HepG2 (cell line): ENCODE data around the gene UBE2N. TPM values are rescaled to one million over a fixed set of nuclear protein-coding genes. Genes with fewer than 3 reads are reported as not detected.

ENCODE experiments used
- CHCHD3 ChIP-seq: sonication (generic); formaldehyde crosslinking; IDR thresholded peaks from 2 replicates; pipeline ENCODE4 v1.8.0; 2022; ENCODE audit warnings: mild to moderate bottlenecking, missing genetic modification reagents, moderate library complexity
- GLI4 ChIP-seq: sonication (generic); formaldehyde crosslinking; IDR thresholded peaks from 2 replicates; pipeline ENCODE4 v1.5.1; 2020; ENCODE audit warnings: missing genetic modification reagents, mild to moderate bottlenecking, moderate library complexity, borderline replicate concordance
- HES4 ChIP-seq: sonication (generic); formaldehyde crosslinking; IDR thresholded peaks from 2 replicates; pipeline ENCODE4 v1.9.0; 2021; ENCODE audit warnings: mild to moderate bottlenecking, missing genetic modification reagents, borderline replicate concordance
- HOXA3 ChIP-seq: sonication (generic); formaldehyde crosslinking; IDR thresholded peaks from 2 replicates; pipeline ENCODE4 v1.5.0; 2020; ENCODE audit warnings: missing genetic modification reagents
- HOXD1 ChIP-seq: sonication (generic); formaldehyde crosslinking; IDR thresholded peaks from 2 replicates; pipeline ENCODE4 v1.5.0; 2020; ENCODE audit warnings: missing genetic modification reagents
- PLRG1 ChIP-seq: fragments of 450-650 bp; conservative IDR thresholded peaks from 2 replicates; pipeline ENCODE4 v1.6.1; 2016
- POLR2AphosphoS5 ChIP-seq: IDR thresholded peaks from 2 replicates; pipeline ENCODE4 v1.6.1; 2012; ENCODE audit warnings: low read depth, low read length
- TEAD3 ChIP-seq: optimal IDR thresholded peaks from 2 replicates; pipeline ENCODE3; 2016; ENCODE audit warnings: borderline replicate concordance
- ZBTB7A ChIP-seq: sonication (generic); formaldehyde crosslinking; IDR thresholded peaks from 2 replicates; pipeline ENCODE4 v1.8.0; 2022; ENCODE audit warnings: mild to moderate bottlenecking, missing genetic modification reagents
- ZEB1 ChIP-seq: IDR thresholded peaks from 2 replicates; pipeline ENCODE4 v1.6.1; 2012; ENCODE audit warnings: mild to moderate bottlenecking, low read depth, inconsistent platforms; ENCODE audit not compliant: insufficient replicate concordance
- ZFP1 ChIP-seq: IDR thresholded peaks from 2 replicates; pipeline ENCODE4 v1.6.1; 2016
- ZFP90 ChIP-seq: sonication (generic); formaldehyde crosslinking; IDR thresholded peaks from 2 replicates; pipeline ENCODE4 v1.8.0; 2022; ENCODE audit warnings: missing genetic modification reagents, mild to moderate bottlenecking, inconsistent platforms, borderline replicate concordance
- ZKSCAN1 ChIP-seq: fragments of 150-350 bp; IDR thresholded peaks from 2 replicates; pipeline ENCODE4 v1.6.1; 2014; ENCODE audit warnings: low read length
- ZNF138 ChIP-seq: sonication (generic); formaldehyde crosslinking; IDR thresholded peaks from 2 replicates; pipeline ENCODE4 v1.5.0; 2020; ENCODE audit warnings: mild to moderate bottlenecking, low read depth, missing genetic modification reagents
- ZNF143 ChIP-seq: sonication (generic); formaldehyde crosslinking; IDR thresholded peaks from 2 replicates; pipeline ENCODE4 v1.4.0; 2020; ENCODE audit warnings: missing genetic modification reagents
- ZNF496 ChIP-seq: sonication (generic); formaldehyde crosslinking; IDR thresholded peaks from 2 replicates; pipeline ENCODE4 v1.8.1; 2023; ENCODE audit warnings: mild to moderate bottlenecking, moderate library complexity, missing genetic modification reagents; ENCODE audit not compliant: insufficient replicate concordance
- ZNF549 ChIP-seq: sonication (generic); formaldehyde crosslinking; IDR thresholded peaks from 2 replicates; pipeline ENCODE4 v1.5.0; 2020; ENCODE audit warnings: missing genetic modification reagents
- ZNF577 ChIP-seq: sonication (generic); formaldehyde crosslinking; IDR thresholded peaks from 2 replicates; pipeline ENCODE4 v1.4.0; 2020; ENCODE audit warnings: mild to moderate bottlenecking, low read depth, missing genetic modification reagents, borderline replicate concordance
- ZNF720 ChIP-seq: sonication (generic); formaldehyde crosslinking; IDR thresholded peaks from 2 replicates; pipeline ENCODE4 v1.4.0; 2020; ENCODE audit warnings: missing genetic modification reagents
- ZNF766 ChIP-seq: sonication (generic); formaldehyde crosslinking; IDR thresholded peaks from 2 replicates; pipeline ENCODE4 v1.5.0; 2020; ENCODE audit warnings: missing genetic modification reagents, borderline replicate concordance
- ZNF790 ChIP-seq: sonication (generic); formaldehyde crosslinking; IDR thresholded peaks from 2 replicates; pipeline ENCODE4 v1.8.0; 2022; ENCODE audit warnings: missing genetic modification reagents, mild to moderate bottlenecking, borderline replicate concordance
- ZSCAN29 ChIP-seq: sonication (generic); formaldehyde crosslinking; conservative IDR thresholded peaks from 2 replicates; pipeline ENCODE4 v1.4.0; 2020; ENCODE audit warnings: mild to moderate bottlenecking, missing genetic modification reagents
- polyA plus RNA-seq, 8 experiments: library from polyadenylated mRNA; depleted of rRNA in 3 of 8; stranded (reverse) in 7 of 8; unstranded in 1 of 8; fragments of >200 nt; fragmentation: Illumina TruSeq in 4 of 8; extraction: Trizol in 4 of 8; gene quantifications; 2 replicates each; pipeline versions ENCODE4 v1.2.1 to v1.2.3, GENCODE V29; 2011 to 2016; ENCODE audit warnings: low read depth in 4 of 8, missing spikeins in 1 of 8, mixed read lengths in 1 of 8; ENCODE audit not compliant: insufficient read depth in 1 of 8
- total RNA-seq, 5 experiments: library from RNA; depleted of rRNA; stranded (reverse); fragments of >200 nt; fragmentation: Illumina TruSeq; extraction: Trizol; gene quantifications; 2 replicates each; pipeline ENCODE4 v1.2.3, GENCODE V29; 2016; ENCODE audit warnings: low read depth in 1 of 5
- TF ChIP-seq, protein P1 (sequence below): sonication (generic); formaldehyde crosslinking; IDR thresholded peaks from 2 replicates; pipeline ENCODE4 v1.5.1; 2020; ENCODE audit warnings: mild to moderate bottlenecking, missing genetic modification reagents, borderline replicate concordance
- TF ChIP-seq, protein P2 (sequence below): sonication (generic); formaldehyde crosslinking; IDR thresholded peaks from 2 replicates; pipeline ENCODE4 v1.5.1; 2020; ENCODE audit warnings: mild to moderate bottlenecking, missing genetic modification reagents, moderate library complexity
- TF ChIP-seq, protein P3 (sequence below): sonication (generic); formaldehyde crosslinking; IDR thresholded peaks from 2 replicates; pipeline ENCODE4 v1.4.0; 2020; ENCODE audit warnings: missing genetic modification reagents, borderline replicate concordance

Gene UBE2N
- total and polyA plus RNA-seq, 2 of the 13 experiments (the other 11 are each of a cell fraction or from before 2014, with no cell fraction given), result 188 to 197 TPM

DNA sequence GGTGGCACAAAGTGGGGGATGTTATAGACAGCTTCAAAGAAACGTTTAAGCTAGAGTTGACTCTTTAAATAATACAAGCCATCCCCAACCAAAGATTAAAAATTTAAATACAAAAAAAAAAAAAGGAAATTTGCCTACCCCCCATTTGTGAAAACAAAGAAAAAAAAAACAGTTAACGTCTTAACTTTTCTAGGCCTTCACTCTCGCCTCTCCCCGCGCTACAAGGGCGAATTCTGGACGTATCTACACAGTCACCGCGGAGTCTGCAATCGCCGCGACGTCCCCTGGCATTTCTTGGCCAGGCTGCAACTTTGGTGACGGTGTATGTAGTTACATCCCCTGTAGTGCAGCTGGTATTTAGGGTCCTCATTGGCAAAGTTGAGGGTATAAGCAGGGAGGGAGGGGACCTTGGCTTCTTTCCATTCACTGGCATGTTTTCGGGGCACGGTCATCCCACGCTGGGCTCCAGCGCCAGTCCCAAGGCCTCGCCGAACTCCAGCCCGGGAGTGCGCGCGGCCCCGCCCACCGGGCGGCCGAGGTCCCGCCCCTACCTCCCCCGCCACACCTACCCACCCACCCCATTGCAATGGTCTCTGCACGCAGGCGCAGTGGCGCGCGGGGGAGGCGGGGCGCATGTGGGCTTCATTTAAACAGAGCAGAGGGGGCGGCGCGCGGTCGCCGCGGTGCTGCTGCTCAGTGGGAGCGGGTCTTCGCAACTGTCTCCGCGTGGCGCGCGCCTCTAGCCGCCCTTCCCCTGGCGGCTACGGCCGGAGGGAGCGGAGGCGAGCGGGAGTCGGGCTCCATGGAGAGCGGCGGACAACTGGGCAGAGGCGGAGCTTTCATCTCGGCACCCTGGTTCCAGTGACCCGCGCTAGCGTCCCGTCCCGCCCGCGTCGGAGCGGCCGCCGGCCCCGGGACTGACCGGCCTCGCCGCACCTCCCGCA lies 64.2 kb downstream of the UBE2N start, which contains the start of gene NUDT4 (continued):
- no peak for TF ChIP-seq HES4 (CRISPR knock-in tag)
- peak; percentile 80 for TF ChIP-seq POLR2AphosphoS5
- no peak for TF ChIP-seq GLI4 (CRISPR knock-in tag)
- TF ChIP-seq ZNF496 (CRISPR knock-in tag), result no peak
- TF ChIP-seq ZNF720 (CRISPR knock-in tag), result no peak
- TF ChIP-seq PLRG1, result no peak
- TF ChIP-seq ZNF790 (CRISPR knock-in tag), result no peak
- TF ChIP-seq, protein P1, sequence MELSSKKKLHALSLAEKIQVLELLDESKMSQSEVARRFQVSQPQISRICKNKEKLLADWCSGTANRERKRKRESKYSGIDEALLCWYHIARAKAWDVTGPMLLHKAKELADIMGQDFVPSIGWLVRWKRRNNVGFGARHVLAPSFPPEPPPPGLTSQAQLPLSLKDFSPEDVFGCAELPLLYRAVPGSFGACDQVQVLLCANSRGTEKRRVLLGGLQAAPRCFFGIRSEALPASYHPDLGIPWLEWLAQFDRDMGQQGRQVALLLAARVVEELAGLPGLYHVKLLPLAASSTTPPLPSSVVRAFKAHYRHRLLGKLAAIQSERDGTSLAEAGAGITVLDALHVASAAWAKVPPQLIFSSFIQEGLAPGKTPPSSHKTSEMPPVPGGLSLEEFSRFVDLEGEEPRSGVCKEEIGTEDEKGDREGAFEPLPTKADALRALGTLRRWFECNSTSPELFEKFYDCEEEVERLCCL (CRISPR knock-in tag), result no peak
- no peak for TF ChIP-seq ZFP1 (CRISPR knock-in tag)
- TF ChIP-seq ZNF138 (CRISPR knock-in tag), result peak; percentile 87
- TF ChIP-seq ZEB1, result no peak
- 0 out of 2 replicates have a peak, but pooled peaks have one; percentile 55 for TF ChIP-seq ZNF549 (CRISPR knock-in tag)
- no peak for TF ChIP-seq CHCHD3 (CRISPR knock-in tag)
- TF ChIP-seq, protein P2, sequence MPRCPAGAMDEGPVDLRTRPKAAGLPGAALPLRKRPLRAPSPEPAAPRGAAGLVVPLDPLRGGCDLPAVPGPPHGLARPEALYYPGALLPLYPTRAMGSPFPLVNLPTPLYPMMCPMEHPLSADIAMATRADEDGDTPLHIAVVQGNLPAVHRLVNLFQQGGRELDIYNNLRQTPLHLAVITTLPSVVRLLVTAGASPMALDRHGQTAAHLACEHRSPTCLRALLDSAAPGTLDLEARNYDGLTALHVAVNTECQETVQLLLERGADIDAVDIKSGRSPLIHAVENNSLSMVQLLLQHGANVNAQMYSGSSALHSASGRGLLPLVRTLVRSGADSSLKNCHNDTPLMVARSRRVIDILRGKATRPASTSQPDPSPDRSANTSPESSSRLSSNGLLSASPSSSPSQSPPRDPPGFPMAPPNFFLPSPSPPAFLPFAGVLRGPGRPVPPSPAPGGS (CRISPR knock-in tag), result no peak
- TF ChIP-seq ZSCAN29 (CRISPR knock-in tag), result peak; percentile 100
- no peak for TF ChIP-seq TEAD3 (CRISPR knock-in tag)
- 0 out of 2 replicates have a peak, but pooled peaks have one; percentile 72 for TF ChIP-seq ZFP90 (CRISPR knock-in tag)
- no peak for TF ChIP-seq ZNF143 (CRISPR knock-in tag)
- TF ChIP-seq ZBTB7A, result no peak; the same call in 1 of the 2 replicates
- no peak for TF ChIP-seq ZKSCAN1
- TF ChIP-seq ZNF766, result no peak
- TF ChIP-seq, protein P3, sequence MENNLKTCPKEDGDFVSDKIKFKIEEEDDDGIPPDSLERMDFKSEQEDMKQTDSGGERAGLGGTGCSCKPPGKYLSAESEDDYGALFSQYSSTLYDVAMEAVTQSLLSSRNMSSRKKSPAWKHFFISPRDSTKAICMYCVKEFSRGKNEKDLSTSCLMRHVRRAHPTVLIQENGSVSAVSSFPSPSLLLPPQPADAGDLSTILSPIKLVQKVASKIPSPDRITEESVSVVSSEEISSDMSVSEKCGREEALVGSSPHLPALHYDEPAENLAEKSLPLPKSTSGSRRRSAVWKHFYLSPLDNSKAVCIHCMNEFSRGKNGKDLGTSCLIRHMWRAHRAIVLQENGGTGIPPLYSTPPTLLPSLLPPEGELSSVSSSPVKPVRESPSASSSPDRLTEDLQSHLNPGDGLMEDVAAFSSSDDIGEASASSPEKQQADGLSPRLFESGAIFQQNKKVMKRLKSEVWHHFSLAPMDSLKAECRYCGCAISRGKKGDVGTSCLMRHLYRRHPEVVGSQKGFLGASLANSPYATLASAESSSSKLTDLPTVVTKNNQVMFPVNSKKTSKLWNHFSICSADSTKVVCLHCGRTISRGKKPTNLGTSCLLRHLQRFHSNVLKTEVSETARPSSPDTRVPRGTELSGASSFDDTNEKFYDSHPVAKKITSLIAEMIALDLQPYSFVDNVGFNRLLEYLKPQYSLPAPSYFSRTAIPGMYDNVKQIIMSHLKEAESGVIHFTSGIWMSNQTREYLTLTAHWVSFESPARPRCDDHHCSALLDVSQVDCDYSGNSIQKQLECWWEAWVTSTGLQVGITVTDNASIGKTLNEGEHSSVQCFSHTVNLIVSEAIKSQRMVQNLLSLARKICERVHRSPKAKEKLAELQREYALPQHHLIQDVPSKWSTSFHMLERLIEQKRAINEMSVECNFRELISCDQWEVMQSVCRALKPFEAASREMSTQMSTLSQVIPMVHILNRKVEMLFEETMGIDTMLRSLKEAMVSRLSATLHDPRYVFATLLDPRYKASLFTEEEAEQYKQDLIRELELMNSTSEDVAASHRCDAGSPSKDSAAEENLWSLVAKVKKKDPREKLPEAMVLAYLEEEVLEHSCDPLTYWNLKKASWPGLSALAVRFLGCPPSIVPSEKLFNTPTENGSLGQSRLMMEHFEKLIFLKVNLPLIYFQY (CRISPR knock-in tag), result no peak; the same call in 1 of the 2 replicates
- TF ChIP-seq HOXD1 (CRISPR knock-in tag), result peak; percentile 31; the same call in 1 of the 2 replicates
- TF ChIP-seq ZNF577 (CRISPR knock-in tag), result no peak
- TF ChIP-seq HOXA3, result peak; percentile 53
